ENCODE results near the gene CDK5RAP2.
"Not testable (repeated sequence)": the region's sequence is repeated elsewhere in the genome, so short reads cannot be mapped to it uniquely, and the experiment has no call there.

CDK5RAP2 gene

DNA sequence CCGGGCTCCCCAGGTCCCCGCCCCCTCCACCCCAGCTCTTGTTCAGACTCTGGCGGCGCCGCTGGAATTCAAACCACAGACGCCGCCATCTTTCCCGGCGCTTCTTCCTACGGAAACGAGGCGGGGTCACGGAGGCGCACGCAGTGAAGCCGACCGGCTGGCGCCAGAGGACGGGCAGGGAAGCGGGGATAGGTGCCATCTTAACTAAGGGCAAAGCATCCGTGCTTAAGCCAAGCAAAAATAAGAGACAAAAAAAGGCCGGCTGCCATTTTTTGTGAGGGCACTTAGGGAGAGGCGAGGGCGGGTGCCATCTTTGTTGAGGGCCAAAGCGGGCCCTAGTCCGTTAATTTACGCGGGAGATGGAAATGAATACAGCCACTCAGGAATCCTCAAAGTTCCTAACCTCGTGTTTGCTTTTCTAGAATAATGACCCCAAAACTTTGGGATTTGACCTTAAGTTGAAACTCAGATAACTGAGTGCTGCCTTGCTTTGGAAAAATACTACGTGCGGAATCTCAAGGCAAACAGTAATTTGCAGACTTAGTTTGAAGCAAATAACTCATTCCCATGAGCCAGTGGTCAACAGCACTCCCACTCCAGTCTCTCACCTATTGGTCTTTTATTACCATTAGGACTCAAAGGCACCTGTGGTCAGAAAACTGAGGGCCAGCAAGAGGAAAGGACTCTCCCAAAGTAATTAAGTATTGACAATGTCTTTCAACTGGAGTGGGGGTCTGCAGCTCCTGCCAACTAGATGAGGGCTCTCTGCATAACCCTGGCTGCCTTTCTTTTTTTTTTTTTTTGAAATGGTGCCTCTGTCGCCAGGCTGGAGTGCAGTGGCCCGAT, at the start of gene CDK5RAP2:
CDK5RAP2 (minus strand) TSS at position 117 of the 846 bp plus-strand sequence. CDS start 189 bp downstream, outside the sequence.
- DNase-seq (ENCODE audit: low read depth) = peak; percentile 98
- peak within 1 kb of the TSS; percentile 94 for H3K4me3 ChIP-seq (ENCODE audit: low read depth, low read length)
- no peak; the same call in 1 of the 2 replicates for TF ChIP-seq MYC (IDR thresholded peaks at IDR 0.05; ENCODE audit: low read depth, low read length)
- peak; percentile 53; the same call in 1 of the 2 replicates for TF ChIP-seq MAX (IDR thresholded peaks at IDR 0.05; ENCODE audit: low read depth, low read length)
- peak; percentile 46 for TF ChIP-seq POLR2A (IDR thresholded peaks at IDR 0.05; ENCODE audit: extremely low read depth, insufficient read length)

- not testable (repeated sequence) for H3K4me3 ChIP-seq (ENCODE audit: low read depth, low read length); DNase-seq (ENCODE audit: low read depth)
Observed at GRCh38 chr9:120628925-120629497, 49.0 kb upstream of the CDK5RAP2 start.

DNA sequence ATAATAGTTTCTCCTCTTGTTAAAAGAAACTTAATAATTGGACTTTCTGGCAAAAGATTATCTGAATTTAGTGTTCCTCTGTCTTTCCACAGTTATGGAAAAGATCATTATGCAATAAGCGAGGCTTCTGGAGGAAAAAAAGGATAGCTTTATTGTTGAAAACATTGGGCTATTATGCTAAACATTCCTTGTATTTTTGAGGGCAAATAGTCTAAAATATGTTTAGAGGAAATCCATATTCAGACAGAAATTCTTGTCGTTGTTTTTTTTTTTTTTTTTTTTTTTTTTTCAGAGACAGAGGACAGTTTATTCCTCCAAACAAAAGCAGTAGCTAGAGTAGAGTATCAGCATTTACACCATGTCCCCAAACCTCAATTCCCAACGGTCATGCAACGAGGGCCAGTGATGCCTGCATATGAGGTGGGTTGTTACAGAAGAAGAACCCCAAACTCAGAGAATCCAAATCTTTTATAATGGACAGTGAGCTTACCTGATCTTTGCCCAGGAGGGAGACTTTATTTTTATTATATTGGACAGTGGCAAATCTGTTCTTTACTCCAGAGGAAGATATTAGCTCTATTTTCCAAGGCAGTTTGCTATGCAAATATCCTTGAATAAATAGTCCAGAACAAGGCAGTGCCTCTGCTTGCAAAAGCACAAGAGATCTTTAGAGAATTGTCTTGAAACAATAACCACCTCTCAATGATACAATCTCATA, 48.4 kb upstream of the CDK5RAP2 start:
- DNase-seq (ENCODE audit: low read depth) = no peak
- no peak overlapping the region for H3K4me3 ChIP-seq (ENCODE audit: low read depth, low read length)
- TF ChIP-seq POLR2A (IDR thresholded peaks at IDR 0.05; ENCODE audit: extremely low read depth, insufficient read length) = no peak
- no peak for TF ChIP-seq MAX (IDR thresholded peaks at IDR 0.05; ENCODE audit: low read depth, low read length)
- no peak for TF ChIP-seq MYC (IDR thresholded peaks at IDR 0.05; ENCODE audit: low read depth, low read length)
- TF ChIP-seq, protein P1, sequence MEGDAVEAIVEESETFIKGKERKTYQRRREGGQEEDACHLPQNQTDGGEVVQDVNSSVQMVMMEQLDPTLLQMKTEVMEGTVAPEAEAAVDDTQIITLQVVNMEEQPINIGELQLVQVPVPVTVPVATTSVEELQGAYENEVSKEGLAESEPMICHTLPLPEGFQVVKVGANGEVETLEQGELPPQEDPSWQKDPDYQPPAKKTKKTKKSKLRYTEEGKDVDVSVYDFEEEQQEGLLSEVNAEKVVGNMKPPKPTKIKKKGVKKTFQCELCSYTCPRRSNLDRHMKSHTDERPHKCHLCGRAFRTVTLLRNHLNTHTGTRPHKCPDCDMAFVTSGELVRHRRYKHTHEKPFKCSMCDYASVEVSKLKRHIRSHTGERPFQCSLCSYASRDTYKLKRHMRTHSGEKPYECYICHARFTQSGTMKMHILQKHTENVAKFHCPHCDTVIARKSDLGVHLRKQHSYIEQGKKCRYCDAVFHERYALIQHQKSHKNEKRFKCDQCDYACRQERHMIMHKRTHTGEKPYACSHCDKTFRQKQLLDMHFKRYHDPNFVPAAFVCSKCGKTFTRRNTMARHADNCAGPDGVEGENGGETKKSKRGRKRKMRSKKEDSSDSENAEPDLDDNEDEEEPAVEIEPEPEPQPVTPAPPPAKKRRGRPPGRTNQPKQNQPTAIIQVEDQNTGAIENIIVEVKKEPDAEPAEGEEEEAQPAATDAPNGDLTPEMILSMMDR (IDR thresholded peaks at IDR 0.05; ENCODE audit: low read depth, low read length) = no peak

GRCh38 chr9:120627073-120627472, 47.1 kb upstream of the CDK5RAP2 start:
- H3K4me3 ChIP-seq (ENCODE audit: low read depth, low read length) = no peak overlapping the region
- DNase-seq (ENCODE audit: low read depth) = no peak
- no peak for TF ChIP-seq MAX (IDR thresholded peaks at IDR 0.05; ENCODE audit: low read depth, low read length)
- TF ChIP-seq MYC (IDR thresholded peaks at IDR 0.05; ENCODE audit: low read depth, low read length) = no peak
- TF ChIP-seq, protein P1 (IDR thresholded peaks at IDR 0.05; ENCODE audit: low read depth, low read length) = no peak
- TF ChIP-seq POLR2A (IDR thresholded peaks at IDR 0.05; ENCODE audit: extremely low read depth, insufficient read length) = no peak

- no peak for TF ChIP-seq MYC (IDR thresholded peaks at IDR 0.05; ENCODE audit: low read depth, low read length)
- TF ChIP-seq, protein P1 (IDR thresholded peaks at IDR 0.05; ENCODE audit: low read depth, low read length) = no peak
- no peak overlapping the region for H3K4me3 ChIP-seq (ENCODE audit: low read depth, low read length)
- DNase-seq (ENCODE audit: low read depth) = no peak
Observed at GRCh38 chr9:120626512-120626911, 46.5 kb upstream of the CDK5RAP2 start.

GRCh38 chr9:120625222-120625621, 45.3 kb upstream of the CDK5RAP2 start:
- no peak for DNase-seq (ENCODE audit: low read depth)
- no peak for TF ChIP-seq POLR2A (IDR thresholded peaks at IDR 0.05; ENCODE audit: extremely low read depth, insufficient read length)
- H3K4me3 ChIP-seq (ENCODE audit: low read depth, low read length) = no peak overlapping the region

GRCh38 chr9:120622790-120623189, 42.8 kb upstream of the CDK5RAP2 start:
- DNase-seq (ENCODE audit: low read depth) = no peak
- H3K4me3 ChIP-seq (ENCODE audit: low read depth, low read length) = no peak overlapping the region
- TF ChIP-seq MYC (IDR thresholded peaks at IDR 0.05; ENCODE audit: low read depth, low read length) = no peak
- TF ChIP-seq, protein P1 (IDR thresholded peaks at IDR 0.05; ENCODE audit: low read depth, low read length) = no peak
- TF ChIP-seq POLR2A (IDR thresholded peaks at IDR 0.05; ENCODE audit: extremely low read depth, insufficient read length) = no peak
- TF ChIP-seq MAX (IDR thresholded peaks at IDR 0.05; ENCODE audit: low read depth, low read length) = no peak

Measured in NB4 (cell line).